Mucosa of descending colon (tissue), 3 donors: ENCODE data around the gene NHP2. TPM values are rescaled to one million over a fixed set of nuclear protein-coding genes. Genes with fewer than 3 reads are reported as not detected.

ENCODE experiments used
- ATAC-seq: fragments of 200-7000 bp; cut with Tn5 transposase; one replicate; pipeline ENCODE4 v1.9.1; 2020; ENCODE audit warnings: mild to moderate bottlenecking, moderate library complexity
- DNase-seq, 3 donors: peaks; one replicate each; pipeline ENCODE4 v3.0.0-alpha.2; 2020
- H3K36me3 ChIP-seq: fragments of 200-600 bp; one replicate; pipeline ENCODE4 v1.8.0; 2021; ENCODE audit warnings: low read depth, mild to moderate bottlenecking
- H3K4me1 ChIP-seq: fragments of 200-600 bp; one replicate; pipeline ENCODE4 v1.8.0; 2021; ENCODE audit warnings: low read depth, mild to moderate bottlenecking
- H3K4me3 ChIP-seq: fragments of 200-600 bp; one replicate; pipeline ENCODE4 v1.8.0; 2021; ENCODE audit warnings: mild to moderate bottlenecking
- H3K9me3 ChIP-seq: fragments of 200-600 bp; one replicate; pipeline ENCODE4 v1.8.0; 2021; ENCODE audit warnings: mild to moderate bottlenecking
- CTCF ChIP-seq: fragments of 200-600 bp; IDR thresholded peaks from one replicate; pipeline ENCODE4 v1.8.0; 2022; ENCODE audit warnings: antibody characterized with exemption, mild to moderate bottlenecking
- intact Hi-C, 2 donors: fragments of 100-400 bp; cut with DNase I in 1 of 2; cut with micrococcal nuclease in 1 of 2; formaldehyde crosslinking; loops; one replicate each; pipeline versions ENCODE4 v1.11.0 to v1.11.1; 2022; cut with DNase I, micrococcal nuclease
- total RNA-seq, 3 donors: library from RNA; stranded (reverse); fragmentation: NEBNext Ultra II Directional in 2 of 3; extraction: Animal tissue kit (Norgen Biotek cat#: 25700) in 2 of 3; gene quantifications; one replicate each; pipeline versions ENCODE4 v1.2.1 to v1.2.4, GENCODE V29; 2021 to 2023
- donor health status: DM: no; HTN: no; CAD: no; lungs with moderate emphysema.
- donor health status: DM: no; HTN: no; CAD: no.
- donor health status: DM: no; HTN: yes; CAD: no.

The NHP2 gene
- total RNA-seq, 3 donors from 2014 or later, result 64.8 to 90.2 (median 68.5) TPM

GRCh38 chr5:178182158-178182876 lies 28.6 kb upstream of the NHP2 start:
- no peaks in the 10 kb centered on the region for H3K36me3 ChIP-seq
- no peaks in the 10 kb centered on the region for H3K9me3 ChIP-seq
- TF ChIP-seq CTCF, result no peak
- intact Hi-C loops, result no loop called here
- no peaks in the 10 kb centered on the region for H3K4me1 ChIP-seq
- DNase-seq (no peak), ATAC-seq (peak; percentile 55)
- H3K4me3 ChIP-seq, result no peak overlapping the region

- ATAC-seq, result no peak
- Histone ChIP-seq H3K36me3 (no peaks in the 10 kb centered on the region), H3K4me1 (no peaks in the 10 kb centered on the region), H3K9me3 (no peaks in the 10 kb centered on the region), H3K4me3 (no peak overlapping the region)
- no peak for DNase-seq
- intact Hi-C loops, result no loop called here
- TF ChIP-seq CTCF, result no peak
Observed at GRCh38 chr5:178180141-178180863, 26.6 kb upstream of the NHP2 start.

- ATAC-seq (no peak), DNase-seq (no peak)
- intact Hi-C loops, result no loop called here
- TF ChIP-seq CTCF, result no peak
- Histone ChIP-seq H3K4me3 (no peak overlapping the region), H3K4me1 (no peaks in the 10 kb centered on the region), H3K9me3 (no peaks in the 10 kb centered on the region), H3K36me3 (no peaks in the 10 kb centered on the region)
Observed at GRCh38 chr5:178177569-178177968, 23.9 kb upstream of the NHP2 start.

GRCh38 chr5:178176791-178177190 lies 23.1 kb upstream of the NHP2 start:
- H3K4me3 ChIP-seq, result no peak overlapping the region
- intact Hi-C loops, result no loop called here
- no peaks in the 10 kb centered on the region for H3K9me3 ChIP-seq
- no peak for TF ChIP-seq CTCF
- no peak for DNase-seq
- H3K36me3 ChIP-seq, result no peaks in the 10 kb centered on the region
- ATAC-seq, result no peak
- no peaks in the 10 kb centered on the region for H3K4me1 ChIP-seq

- Histone ChIP-seq H3K4me1 (no peaks in the 10 kb centered on the region), H3K4me3 (no peak overlapping the region), H3K9me3 (no peaks in the 10 kb centered on the region), H3K36me3 (no peaks in the 10 kb centered on the region)
- intact Hi-C loops, result no loop called here
- no peak for DNase-seq
- ATAC-seq, result no peak
- TF ChIP-seq CTCF, result no peak
Observed at GRCh38 chr5:178174456-178174855, 20.8 kb upstream of the NHP2 start.
